Body of pancreas (tissue), 4 donors: ENCODE results near the gene CCL20. TPM values are rescaled to one million over a fixed set of nuclear protein-coding genes. Genes with fewer than 3 reads are reported as not detected.

Experiments
- ATAC-seq: fragments of 150-250 bp; one replicate; pipeline ENCODE4 v1.9.1; 2016
- DNase-seq, 4 donors: peaks; one replicate each; pipeline ENCODE4 v3.0.0-alpha.2; 2019
- H3K27ac ChIP-seq, 4 donors: fragments of 200-600 bp; sonication (generic); 1 replicate in 3 of 4; 2 replicates in 1 of 4; pipeline versions ENCODE4 v1.5.1 to v1.6.1; 2016 to 2019; ENCODE audit warnings: mild to moderate bottlenecking in 1 of 4, mixed read lengths in 1 of 4, moderate library complexity in 1 of 4
- H3K27me3 ChIP-seq, 2 donors: fragments of 200-600 bp; sonication (generic); one replicate each; pipeline ENCODE4 v1.6.0; 2016; ENCODE audit warnings: mild to moderate bottlenecking in 1 of 2
- H3K36me3 ChIP-seq, 2 donors: fragments of 200-600 bp; sonication (generic); replicated peaks in 1 of 2; 2 replicates each; pipeline ENCODE4 v1.5.1; 2016; ENCODE audit warnings: low read depth in 2 of 2; ENCODE audit not compliant: insufficient read depth in 1 of 2
- H3K4me1 ChIP-seq: fragments of 200-600 bp; sonication (generic); one replicate; pipeline ENCODE4 v1.6.0; 2016
- H3K4me3 ChIP-seq, 2 donors: fragments of 200-600 bp; sonication (generic); 1 replicate in 1 of 2; 2 replicates in 1 of 2; pipeline ENCODE4 v1.5.1; 2016 to 2019
- H3K9me3 ChIP-seq, 3 donors: fragments of 200-600 bp; sonication (generic); 1 replicate in 2 of 3; 2 replicates in 1 of 3; pipeline ENCODE4 v1.5.1; 2016
- CTCF ChIP-seq, 7 experiments: fragments of 450-650 bp in 4 of 7; fragments of 200-600 bp in 3 of 7; sonication (generic) in 3 of 7; IDR thresholded peaks; one replicate each; pipeline ENCODE4 v1.5.1; 2016 to 2019; ENCODE audit warnings: antibody characterized with exemption in 7 of 7
- POLR2A ChIP-seq, 3 donors: fragments of 450-650 bp; IDR thresholded peaks; one replicate each; pipeline ENCODE4 v1.6.1; 2016; ENCODE audit warnings: antibody characterized with exemption in 3 of 3, mild to moderate bottlenecking in 2 of 3
- WGBS, 2 donors: methylation state at CpG; one replicate each; pipeline ENCODE4 v1.1.5; 2017; 5-methylcytosine and 5-hydroxymethylcytosine counted together
- intact Hi-C: fragments of 100-400 bp; cut with DNase I; formaldehyde crosslinking; loops from one replicate; pipeline ENCODE4 v1.15.1; 2023
- total RNA-seq, 2 donors: library from RNA; depleted of rRNA; stranded (reverse); fragments of >200 nt; gene quantifications; one replicate each; pipeline ENCODE4 v1.1.0, GENCODE V29; 2016

Gene CCL20
- total RNA-seq = 1 to 10 TPM in 1 of 2 donors, not detected in 1; 2.6 TPM

GRCh38 chr2:227813562-227814353 is at the start of gene CCL20:
Gene CCL20 (plus strand): TSS chr2:227813842. CDS start chr2:227813912, 70 bp downstream.
- no peak for DNase-seq
- TF ChIP-seq POLR2A (IDR thresholded peaks at IDR 0.05) (no peak), CTCF (IDR thresholded peaks at IDR 0.05) (no peak)
- intact Hi-C loops = no loop called here
- WGBS, 2 donors = 66 to 71% methylated on average over 9 of the region's 9 CpGs
- H3K9me3 ChIP-seq = no peaks in the 10 kb centered on the region
- no peak within 1 kb of the TSS for H3K4me3 ChIP-seq
- ATAC-seq = no peak
- H3K36me3 ChIP-seq = no peaks in the 10 kb centered on the region
- H3K27me3 ChIP-seq = peaks cover 0 to 13% of the 10 kb centered on the region in 2 donors
- no peaks in the 10 kb centered on the region for H3K4me1 ChIP-seq
- H3K27ac ChIP-seq = no peak within 1 kb of the TSS

- Histone ChIP-seq H3K36me3 (no peaks in the 10 kb centered on the region), H3K27me3 (no peaks in the 10 kb centered on the region), H3K9me3 (no peaks in the 10 kb centered on the region), H3K4me1 (peaks cover 34% of the 10 kb centered on the region), H3K27ac (peak overlapping the region in 3 of 4 donors; percentile 50 to 70 (median 60)), H3K4me3 (no peak overlapping the region)
- no peak for TF ChIP-seq CTCF (IDR thresholded peaks at IDR 0.05)
- no peak for TF ChIP-seq POLR2A (IDR thresholded peaks at IDR 0.05)
- ATAC-seq = no peak
- DNase-seq = no peak
- intact Hi-C loops = loop anchor here (5.0 to 10.0 kb wide), 2 partner anchors 364 to 631 kb away; no protein-coding TSS in a partner anchor
- WGBS, 2 donors = 26 to 34% methylated on average over 4 of the region's 4 CpGs
These were observed 47.8 kb upstream of the CCL20 start for GRCh38 chr2:227765788-227766372.

- TF ChIP-seq POLR2A (IDR thresholded peaks at IDR 0.05) = no peak
- peak; percentile 66 to 95 (median 89) for TF ChIP-seq CTCF (IDR thresholded peaks at IDR 0.05)
- WGBS, 2 donors = 13 to 16% methylated on average over 11 of the region's 11 CpGs
These were observed 47.2 kb upstream of the CCL20 start for GRCh38 chr2:227766373-227766883.

GRCh38 chr2:227767830-227768229 is 45.8 kb upstream of the CCL20 start:
- TF ChIP-seq POLR2A (IDR thresholded peaks at IDR 0.05) = no peak
- TF ChIP-seq CTCF (IDR thresholded peaks at IDR 0.05) = no peak
- intact Hi-C loops = loop anchor here (5.0 to 10.0 kb wide), 2 partner anchors 366 to 633 kb away; no protein-coding TSS in a partner anchor
- no peak overlapping the region for H3K27ac ChIP-seq
- H3K4me1 ChIP-seq = peaks cover 20% of the 10 kb centered on the region
- ATAC-seq = no peak
- WGBS, 2 donors = 80 to 90% methylated on average over 7 to 19 of the region's 22 CpGs
- no peaks in the 10 kb centered on the region for H3K36me3 ChIP-seq
- no peaks in the 10 kb centered on the region for H3K9me3 ChIP-seq
- H3K4me3 ChIP-seq = no peak overlapping the region
- no peaks in the 10 kb centered on the region for H3K27me3 ChIP-seq
- DNase-seq = no peak

More at GRCh38 chr2:227766373-227766883, 47.2 kb upstream of the CCL20 start:
- Histone ChIP-seq H3K27me3 (no peaks in the 10 kb centered on the region), H3K4me1 (peaks cover 29% of the 10 kb centered on the region), H3K9me3 (no peaks in the 10 kb centered on the region), H3K36me3 (no peaks in the 10 kb centered on the region), H3K4me3 (no peak overlapping the region), H3K27ac (peak overlapping the region in 3 of 4 donors; percentile 34 to 60 (median 50))
- ATAC-seq = peak; percentile 89
- DNase-seq = peak; percentile 81 to 89 (median 86)
- intact Hi-C loops = loop anchor here (5.0 to 10.0 kb wide), 2 partner anchors 364 to 632 kb away; no protein-coding TSS in a partner anchor
